Choroid plexus epithelial cell (primary cell): ENCODE measurements around the gene KCNJ10.

Experiments used
- DNase-seq: peaks from one replicate; pipeline ENCODE4 v3.0.0-alpha.2; 2010; ENCODE audit warnings: low read depth
- H3K4me3 ChIP-seq: 2 replicates; pipeline ENCODE4 v1.5.1; 2011; ENCODE audit warnings: low read depth, mild to moderate bottlenecking, control low read depth, low read length, moderate library complexity
- TF ChIP-seq, protein P1 (sequence below): conservative IDR thresholded peaks from 2 replicates; pipeline ENCODE4 v1.5.1; 2011; ENCODE audit warnings: low read depth, mild to moderate bottlenecking, control low read depth, inconsistent platforms, low read length, moderate library complexity

The KCNJ10 gene

DNA sequence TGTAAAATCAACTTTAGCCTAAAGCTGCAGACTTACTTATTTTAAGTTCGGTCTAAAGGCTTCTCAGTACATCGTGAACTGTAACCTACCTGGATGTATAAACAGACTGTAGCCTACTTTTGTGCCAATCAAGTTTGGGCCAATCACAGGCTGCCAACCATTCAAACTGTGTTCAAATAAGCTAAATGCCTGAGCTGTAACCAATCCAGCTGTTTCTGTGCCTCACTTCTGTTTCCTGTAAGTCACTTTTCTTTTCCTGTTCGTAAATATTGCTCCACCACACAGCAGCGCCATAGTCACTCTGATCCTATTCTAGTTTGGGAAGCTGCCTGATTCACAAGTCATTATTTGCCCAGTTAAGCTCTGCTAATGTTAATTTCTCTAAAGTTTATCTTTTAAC lies 78.4 kb downstream of the KCNJ10 start:
- DNase-seq: no peak
- no peak overlapping the region for H3K4me3 ChIP-seq
- TF ChIP-seq, protein P1, sequence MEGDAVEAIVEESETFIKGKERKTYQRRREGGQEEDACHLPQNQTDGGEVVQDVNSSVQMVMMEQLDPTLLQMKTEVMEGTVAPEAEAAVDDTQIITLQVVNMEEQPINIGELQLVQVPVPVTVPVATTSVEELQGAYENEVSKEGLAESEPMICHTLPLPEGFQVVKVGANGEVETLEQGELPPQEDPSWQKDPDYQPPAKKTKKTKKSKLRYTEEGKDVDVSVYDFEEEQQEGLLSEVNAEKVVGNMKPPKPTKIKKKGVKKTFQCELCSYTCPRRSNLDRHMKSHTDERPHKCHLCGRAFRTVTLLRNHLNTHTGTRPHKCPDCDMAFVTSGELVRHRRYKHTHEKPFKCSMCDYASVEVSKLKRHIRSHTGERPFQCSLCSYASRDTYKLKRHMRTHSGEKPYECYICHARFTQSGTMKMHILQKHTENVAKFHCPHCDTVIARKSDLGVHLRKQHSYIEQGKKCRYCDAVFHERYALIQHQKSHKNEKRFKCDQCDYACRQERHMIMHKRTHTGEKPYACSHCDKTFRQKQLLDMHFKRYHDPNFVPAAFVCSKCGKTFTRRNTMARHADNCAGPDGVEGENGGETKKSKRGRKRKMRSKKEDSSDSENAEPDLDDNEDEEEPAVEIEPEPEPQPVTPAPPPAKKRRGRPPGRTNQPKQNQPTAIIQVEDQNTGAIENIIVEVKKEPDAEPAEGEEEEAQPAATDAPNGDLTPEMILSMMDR: no peak

DNA sequence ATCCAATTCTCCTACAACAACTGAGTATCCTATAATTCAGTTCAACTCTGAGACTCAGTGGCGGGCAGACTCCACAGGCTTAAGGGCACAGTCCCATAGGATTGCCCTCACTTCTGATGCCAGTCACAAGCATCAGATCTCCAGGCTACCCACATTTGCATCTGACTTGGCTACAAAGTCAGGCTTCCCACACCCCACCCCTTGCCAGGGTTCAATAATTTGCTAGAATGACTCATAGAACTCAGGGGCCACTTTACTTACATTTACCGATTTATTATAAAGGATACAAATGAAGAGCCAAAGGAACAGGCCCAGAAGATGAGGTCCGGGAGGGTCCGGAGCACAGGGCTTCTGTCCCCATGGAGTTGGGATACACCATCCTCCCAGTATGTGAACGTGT lies 80.0 kb downstream of the KCNJ10 start:
- no peak for DNase-seq
- no peak overlapping the region for H3K4me3 ChIP-seq
- TF ChIP-seq, protein P1: no peak

DNA sequence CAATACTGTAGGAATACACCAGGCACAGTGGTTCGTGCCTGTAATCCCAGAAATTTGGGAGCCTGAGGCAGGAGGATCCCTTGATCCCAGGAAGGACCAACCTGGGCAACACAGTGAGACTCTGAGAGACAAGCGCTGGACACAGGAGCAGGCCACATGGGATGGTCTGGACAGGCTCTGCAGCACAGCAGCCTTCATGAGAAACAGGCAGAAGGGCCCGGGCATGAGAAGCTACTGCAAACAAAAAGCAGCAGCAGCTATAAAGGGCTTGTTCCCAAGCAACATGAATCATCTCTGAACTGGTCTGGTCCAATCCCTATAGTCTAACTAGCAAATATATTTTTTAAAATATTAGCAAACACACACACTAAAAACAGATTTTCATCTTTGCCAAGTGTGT lies 80.4 kb downstream of the KCNJ10 start:
- H3K4me3 ChIP-seq: no peak overlapping the region
- TF ChIP-seq, protein P1: no peak
- DNase-seq: no peak

DNA sequence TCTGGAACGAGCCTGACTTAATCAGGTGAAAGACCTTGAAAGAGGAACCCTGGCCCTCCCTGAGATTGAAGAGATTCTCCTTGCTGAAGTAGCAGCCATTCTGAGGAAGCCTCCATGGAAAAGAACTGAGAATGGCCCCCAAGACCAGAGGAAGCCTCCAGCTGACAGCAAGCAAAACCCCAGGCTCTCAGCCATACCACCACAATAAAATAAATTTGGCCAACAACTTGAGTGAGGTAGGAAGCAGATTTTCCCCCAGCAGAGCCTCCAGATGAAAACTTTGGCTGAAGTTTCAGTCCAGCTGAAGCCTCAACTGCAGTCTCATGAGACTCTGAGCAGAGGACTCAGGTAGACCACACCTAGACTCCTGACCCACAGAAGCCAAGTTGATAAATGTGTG lies 82.0 kb downstream of the KCNJ10 start:
- no peak overlapping the region for H3K4me3 ChIP-seq
- no peak for DNase-seq
- TF ChIP-seq, protein P1: no peak

DNA sequence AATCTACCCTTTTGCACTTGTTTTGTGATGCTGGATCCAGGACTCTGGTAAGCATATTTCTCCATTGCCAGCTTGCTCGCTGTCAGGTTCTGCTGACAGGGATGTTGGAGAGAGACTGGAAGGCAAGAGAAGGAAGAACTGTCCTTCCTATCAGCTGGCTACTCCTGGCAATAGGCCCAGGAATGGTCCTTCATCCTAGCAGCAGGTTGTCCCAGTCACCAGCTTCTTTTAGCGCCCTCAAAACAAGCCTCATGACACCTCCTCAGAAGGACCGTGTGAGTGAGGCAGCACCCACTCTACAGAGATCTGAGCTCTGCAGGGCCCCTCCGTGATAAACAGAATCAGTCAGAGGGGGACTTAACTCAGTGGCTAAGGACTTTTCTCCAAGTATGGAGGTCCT lies 82.8 kb downstream of the KCNJ10 start:
- no peak overlapping the region for H3K4me3 ChIP-seq
- no peak for DNase-seq
- TF ChIP-seq, protein P1: no peak

DNA sequence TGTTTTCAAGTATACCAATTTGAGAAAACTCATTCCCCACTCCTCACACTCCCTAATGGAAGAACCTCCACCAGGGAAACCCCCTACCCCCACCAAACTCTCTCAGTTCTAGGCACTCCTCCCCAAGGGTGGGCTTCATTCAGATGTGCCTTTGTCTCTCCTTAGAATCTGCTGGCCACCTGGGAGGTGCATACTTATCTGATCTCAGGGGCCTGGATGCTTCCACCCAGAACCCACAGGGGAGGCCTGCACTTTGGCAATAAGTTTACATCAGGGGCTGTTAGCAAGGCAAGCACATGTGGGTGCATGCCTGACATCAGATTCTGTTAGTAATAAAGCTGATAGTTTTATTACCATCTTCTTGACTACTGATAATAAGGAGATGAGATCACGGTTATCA lies 83.4 kb downstream of the KCNJ10 start:
- TF ChIP-seq, protein P1: no peak
- H3K4me3 ChIP-seq: no peak overlapping the region
- DNase-seq: no peak

DNA sequence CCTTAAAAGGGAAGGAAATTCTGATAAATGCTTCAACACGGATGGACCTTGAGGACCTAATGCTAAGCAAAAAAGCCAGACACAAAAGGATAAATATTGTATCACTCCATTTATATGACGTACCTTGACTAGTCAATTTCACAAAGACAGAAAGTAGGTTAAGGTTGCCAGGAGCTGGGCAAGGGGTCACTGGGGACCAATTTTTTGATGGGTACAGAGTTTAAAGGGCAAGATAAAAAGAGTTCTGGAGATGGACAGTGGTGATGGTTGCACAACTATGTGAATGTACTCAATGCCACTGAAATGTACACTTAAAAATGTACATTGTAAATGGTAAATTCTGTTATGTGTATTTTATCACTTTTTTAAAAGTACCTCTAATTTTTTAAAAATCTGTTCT lies 83.9 kb downstream of the KCNJ10 start:
- TF ChIP-seq, protein P1: no peak
- DNase-seq: no peak

More for the DNA sequence above, 83.9 kb downstream of the KCNJ10 start:
- no peak overlapping the region for H3K4me3 ChIP-seq
